Spleen (tissue), 11 donors: ENCODE results near the gene TEX48. TPM values are rescaled to one million over a fixed set of nuclear protein-coding genes. Genes with fewer than 3 reads are reported as not detected.

ENCODE experiments used
- DNase-seq: peaks from one replicate; pipeline ENCODE4 v3.0.0-alpha.2; 2020
- H3K27ac ChIP-seq, 8 donors: fragments of 200-600 bp; sonication (generic) in 7 of 8; 1 replicate in 4 of 8; 2 replicates in 4 of 8; pipeline versions ENCODE4 v1.5.0 to v1.8.0; 2016 to 2021; ENCODE audit warnings: inconsistent platforms in 4 of 8, mild to moderate bottlenecking in 4 of 8, moderate library complexity in 1 of 8
- H3K27me3 ChIP-seq, 7 donors: fragments of 200-600 bp; sonication (generic) in 6 of 7; replicated peaks in 1 of 7; 1 replicate in 4 of 7; 2 replicates in 3 of 7; pipeline versions ENCODE4 v1.5.0 to v1.8.0; 2016 to 2021; ENCODE audit warnings: inconsistent platforms in 3 of 7, mild to moderate bottlenecking in 1 of 7
- H3K36me3 ChIP-seq, 6 donors: fragments of 200-600 bp; sonication (generic) in 5 of 6; 1 replicate in 4 of 6; 2 replicates in 2 of 6; pipeline versions ENCODE4 v1.5.0 to v1.8.0; 2016 to 2021; ENCODE audit warnings: inconsistent platforms in 2 of 6
- H3K4me1 ChIP-seq, 6 donors: fragments of 200-600 bp; sonication (generic) in 5 of 6; 1 replicate in 3 of 6; 2 replicates in 3 of 6; pipeline versions ENCODE4 v1.5.0 to v1.8.0; 2016 to 2021; ENCODE audit warnings: inconsistent platforms in 3 of 6
- H3K4me3 ChIP-seq, 8 donors: fragments of 200-600 bp; sonication (generic) in 7 of 8; 1 replicate in 4 of 8; 2 replicates in 4 of 8; pipeline versions ENCODE4 v1.5.0 to v1.8.0; 2016 to 2021; ENCODE audit warnings: inconsistent platforms in 4 of 8, mild to moderate bottlenecking in 4 of 8, moderate library complexity in 2 of 8
- H3K9me3 ChIP-seq, 8 donors: fragments of 200-600 bp; sonication (generic) in 7 of 8; 1 replicate in 4 of 8; 2 replicates in 4 of 8; pipeline versions ENCODE4 v1.5.0 to v1.8.0; 2016 to 2021; ENCODE audit warnings: inconsistent platforms in 4 of 8
- POLR2A ChIP-seq, 3 donors: fragments of 450-650 bp; IDR thresholded peaks; one replicate each; pipeline ENCODE4 v1.5.1; 2017; ENCODE audit warnings: antibody characterized with exemption in 3 of 3, mild to moderate bottlenecking in 1 of 3
- POLR2AphosphoS5 ChIP-seq, 3 donors: sonication (generic); formaldehyde crosslinking; IDR thresholded peaks; one replicate each; pipeline ENCODE4 v1.5.1; 2017; ENCODE audit warnings: antibody characterized with exemption in 3 of 3
- WGBS, 5 donors: extraction: QIAGEN DNeasy Blood & Tissue Kit in 3 of 5; methylation state at CpG; one replicate each; pipeline versions ENCODE4 v1.1.5 to v1.1.7; 2013 to 2018; 5-methylcytosine and 5-hydroxymethylcytosine counted together
- intact Hi-C: fragments of 100-400 bp; cut with DNase I; formaldehyde crosslinking; loops from one replicate; pipeline ENCODE4 v1.15.0; 2023; ENCODE audit warnings: low total_unique reads
- polyA plus RNA-seq, 3 donors: library from polyadenylated mRNA; stranded (reverse); fragments of 200-250 nt; gene quantifications; one replicate each; pipeline ENCODE4 v1.2.1, GENCODE V29; 2013
- total RNA-seq, 7 donors: library from RNA; depleted of rRNA in 3 of 7; stranded (reverse); fragments of >200 nt in 3 of 7; fragmentation: NEBNext Ultra II Directional in 4 of 7; extraction: Animal tissue kit (Norgen Biotek cat#: 25700) in 4 of 7; gene quantifications; one replicate each; pipeline versions ENCODE4 v1.1.0 to v1.2.1, GENCODE V29; 2016 to 2021
- TF ChIP-seq, protein P1 (sequence below), 11 experiments: fragments of 200-600 bp in 7 of 11; fragments of 450-650 bp in 4 of 11; sonication (generic) in 4 of 11; IDR thresholded peaks in 8 of 11; conservative IDR thresholded peaks in 3 of 11; 1 replicate in 7 of 11; 2 replicates in 4 of 11; pipeline versions ENCODE4 v1.4.0 to v1.8.0; 2016 to 2021; ENCODE audit warnings: antibody characterized with exemption in 11 of 11, inconsistent platforms in 4 of 11, mild to moderate bottlenecking in 1 of 11
- donor health status: healthy with polysubstance abuse.
- donor health status: DM: no; HTN: no; CAD: no; lungs with moderate emphysema.
- donor health status: DM: no; HTN: no; CAD: no.
- donor health status: Bipolar disorder and iron deficiency.
- donor health status: healthy.
- donor health status: DM: no; HTN: no; CAD: no.
- donor health status: DM: yes; HTN: yes; CAD: no.

The TEX48 gene
- total and polyA plus RNA-seq, 10 donors = not detected

DNA sequence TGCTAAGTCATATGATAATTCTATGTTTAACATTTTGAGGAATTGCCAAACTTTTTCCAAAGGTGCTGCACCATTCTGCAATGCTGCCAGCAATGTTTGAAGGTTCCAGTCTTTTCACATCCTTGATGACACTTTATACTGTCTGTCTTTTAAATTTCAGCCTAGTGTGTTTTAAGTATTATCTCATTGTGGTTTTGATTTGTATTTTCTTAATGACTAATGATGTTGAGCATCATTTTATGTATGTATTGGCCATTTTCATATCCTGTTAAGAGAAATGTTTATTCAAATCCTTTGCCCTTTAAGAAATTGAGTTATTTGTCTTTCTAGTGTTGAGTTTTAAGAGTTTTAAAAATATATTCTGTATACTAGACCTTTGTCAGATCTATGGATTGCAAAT lies 5.0 kb upstream of the TEX48 start:
- no peak for DNase-seq
- no peak overlapping the region for H3K27ac ChIP-seq
- H3K9me3 ChIP-seq = no peaks in the 10 kb centered on the region
- peaks cover 0 to 3% (median 0%) of the 10 kb centered on the region in 6 donors for H3K4me1 ChIP-seq
- H3K27me3 ChIP-seq = no peaks in the 10 kb centered on the region
- TF ChIP-seq POLR2A (IDR thresholded peaks at IDR 0.05) (no peak), POLR2AphosphoS5 (IDR thresholded peaks at IDR 0.05) (no peak)
- TF ChIP-seq, protein P1, sequence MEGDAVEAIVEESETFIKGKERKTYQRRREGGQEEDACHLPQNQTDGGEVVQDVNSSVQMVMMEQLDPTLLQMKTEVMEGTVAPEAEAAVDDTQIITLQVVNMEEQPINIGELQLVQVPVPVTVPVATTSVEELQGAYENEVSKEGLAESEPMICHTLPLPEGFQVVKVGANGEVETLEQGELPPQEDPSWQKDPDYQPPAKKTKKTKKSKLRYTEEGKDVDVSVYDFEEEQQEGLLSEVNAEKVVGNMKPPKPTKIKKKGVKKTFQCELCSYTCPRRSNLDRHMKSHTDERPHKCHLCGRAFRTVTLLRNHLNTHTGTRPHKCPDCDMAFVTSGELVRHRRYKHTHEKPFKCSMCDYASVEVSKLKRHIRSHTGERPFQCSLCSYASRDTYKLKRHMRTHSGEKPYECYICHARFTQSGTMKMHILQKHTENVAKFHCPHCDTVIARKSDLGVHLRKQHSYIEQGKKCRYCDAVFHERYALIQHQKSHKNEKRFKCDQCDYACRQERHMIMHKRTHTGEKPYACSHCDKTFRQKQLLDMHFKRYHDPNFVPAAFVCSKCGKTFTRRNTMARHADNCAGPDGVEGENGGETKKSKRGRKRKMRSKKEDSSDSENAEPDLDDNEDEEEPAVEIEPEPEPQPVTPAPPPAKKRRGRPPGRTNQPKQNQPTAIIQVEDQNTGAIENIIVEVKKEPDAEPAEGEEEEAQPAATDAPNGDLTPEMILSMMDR (IDR thresholded peaks at IDR 0.05 in 8 of 11, conservative IDR thresholded peaks at IDR 0.05 in 3 of 11) = no peak
- no peak overlapping the region for H3K4me3 ChIP-seq
- no peaks in the 10 kb centered on the region for H3K36me3 ChIP-seq
- intact Hi-C loops = loop anchor here (10.0 kb wide), 2 partner anchors 228 to 838 kb away; no protein-coding TSS in a partner anchor

DNA sequence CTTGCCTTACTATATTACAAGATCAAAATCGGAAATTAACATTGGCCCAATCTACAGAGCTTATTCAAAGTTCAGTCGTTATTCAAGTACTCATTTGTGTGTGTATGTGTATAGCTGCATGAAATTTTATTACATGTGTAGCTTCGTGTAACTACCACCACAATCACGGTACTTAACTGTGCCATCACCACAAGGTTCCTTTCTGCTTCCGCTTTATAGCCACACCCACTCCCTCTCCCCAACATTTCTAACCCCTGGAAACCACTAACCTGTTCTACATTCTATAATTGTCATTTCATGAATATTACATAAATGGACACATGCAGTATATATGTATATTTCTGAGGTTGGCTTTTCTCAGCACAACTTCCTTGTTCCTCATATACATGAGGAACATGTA lies 4.0 kb upstream of the TEX48 start:
- TF ChIP-seq, protein P1 (IDR thresholded peaks at IDR 0.05 in 8 of 11, conservative IDR thresholded peaks at IDR 0.05 in 3 of 11) = no peak
- TF ChIP-seq POLR2AphosphoS5 (IDR thresholded peaks at IDR 0.05) (no peak), POLR2A (IDR thresholded peaks at IDR 0.05) (no peak)
- H3K27ac ChIP-seq = no peak overlapping the region
- peaks cover 0 to 8% (median 2%) of the 10 kb centered on the region in 6 donors for H3K4me1 ChIP-seq
- 71 to 78% (median 77%) methylated on average over 5 of the region's 5 CpGs for WGBS, 5 donors
- intact Hi-C loops = loop anchor here (10.0 kb wide), 2 partner anchors 229 to 839 kb away; no protein-coding TSS in a partner anchor
- H3K9me3 ChIP-seq = no peaks in the 10 kb centered on the region
- no peaks in the 10 kb centered on the region for H3K36me3 ChIP-seq
- no peak for DNase-seq
- H3K27me3 ChIP-seq = peaks cover 0 to 2% (median 0%) of the 10 kb centered on the region in 7 donors
- no peak overlapping the region for H3K4me3 ChIP-seq

GRCh38 chr9:114684036-114684435 lies 2.0 kb upstream of the TEX48 start:
- Histone ChIP-seq H3K27ac (no peak overlapping the region), H3K27me3 (peaks cover 0 to 11% (median 0%) of the 10 kb centered on the region in 7 donors), H3K4me1 (peaks cover 0 to 8% (median 2%) of the 10 kb centered on the region in 6 donors), H3K36me3 (no peaks in the 10 kb centered on the region), H3K9me3 (no peaks in the 10 kb centered on the region), H3K4me3 (no peak overlapping the region)
- intact Hi-C loops = loop anchor here (5.0 to 10.0 kb wide), 3 partner anchors 231 to 841 kb away; no protein-coding TSS in a partner anchor
- TF ChIP-seq POLR2A (IDR thresholded peaks at IDR 0.05) = no peak
- TF ChIP-seq, protein P1 (IDR thresholded peaks at IDR 0.05 in 8 of 11, conservative IDR thresholded peaks at IDR 0.05 in 3 of 11) = no peak
- TF ChIP-seq POLR2AphosphoS5 (IDR thresholded peaks at IDR 0.05) = no peak
- DNase-seq = no peak
- WGBS, 5 donors = 79 to 86% (median 82%) methylated on average over 6 of the region's 6 CpGs

- H3K9me3 ChIP-seq = no peaks in the 10 kb centered on the region
- 86 to 96% (median 93%) methylated on average over 3 of the region's 3 CpGs for WGBS, 5 donors
- peaks cover 0 to 8% (median 2%) of the 10 kb centered on the region in 6 donors for H3K4me1 ChIP-seq
- H3K27me3 ChIP-seq = peaks cover 0 to 12% (median 0%) of the 10 kb centered on the region in 7 donors
- DNase-seq = no peak
- intact Hi-C loops = loop anchor here (5.0 to 10.0 kb wide), 3 partner anchors 232 to 842 kb away; no protein-coding TSS in a partner anchor
- TF ChIP-seq, protein P1 (IDR thresholded peaks at IDR 0.05 in 8 of 11, conservative IDR thresholded peaks at IDR 0.05 in 3 of 11) = no peak
- TF ChIP-seq POLR2AphosphoS5 (IDR thresholded peaks at IDR 0.05) (no peak), POLR2A (IDR thresholded peaks at IDR 0.05) (no peak)
- H3K27ac ChIP-seq = no peak overlapping the region
- no peaks in the 10 kb centered on the region for H3K36me3 ChIP-seq
- no peak overlapping the region for H3K4me3 ChIP-seq
These were observed 854 bp upstream of the TEX48 start for GRCh38 chr9:114682846-114683245.
